NCI-H2171 treated with DMSO at 0.1 percent for 48 hours (cell line): ENCODE results near the gene OR2L3.
"Not testable (repeated sequence)": the region's sequence is repeated elsewhere in the genome, so short reads cannot be mapped to it uniquely, and the experiment has no call there.

Source experiments
- DNase-seq: peaks from one replicate; lab custom pipeline; 2025; lab: John Stamatoyannopoulos, UW

Gene OR2L3

GRCh38 chr1:248046536-248046935 is at the start of gene OR2L3:
TSS of gene OR2L3 (plus strand) at chr1:248046836. CDS start at chr1:248060682, 13,846 bp downstream.
- no peak for DNase-seq

DNA sequence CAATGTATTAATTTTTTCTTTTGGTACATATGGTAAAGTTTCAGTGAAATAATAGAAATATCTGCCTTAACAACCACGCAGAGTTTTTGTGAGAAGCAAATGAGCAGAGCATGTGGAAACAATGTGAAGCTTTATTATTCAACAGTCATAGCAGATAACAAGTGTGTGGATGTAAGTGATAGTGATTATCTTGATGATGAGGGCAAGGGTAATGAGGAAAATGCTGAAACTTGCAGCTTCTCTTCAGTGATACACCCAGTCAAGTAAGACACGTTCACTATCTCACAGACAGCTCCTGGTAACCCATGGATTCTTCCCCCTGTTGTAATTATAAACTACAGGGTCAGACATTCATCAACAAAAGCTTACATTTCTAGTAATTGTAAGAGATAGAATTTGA is 47.8 kb upstream of the OR2L3 start:
- no peak for DNase-seq

DNA sequence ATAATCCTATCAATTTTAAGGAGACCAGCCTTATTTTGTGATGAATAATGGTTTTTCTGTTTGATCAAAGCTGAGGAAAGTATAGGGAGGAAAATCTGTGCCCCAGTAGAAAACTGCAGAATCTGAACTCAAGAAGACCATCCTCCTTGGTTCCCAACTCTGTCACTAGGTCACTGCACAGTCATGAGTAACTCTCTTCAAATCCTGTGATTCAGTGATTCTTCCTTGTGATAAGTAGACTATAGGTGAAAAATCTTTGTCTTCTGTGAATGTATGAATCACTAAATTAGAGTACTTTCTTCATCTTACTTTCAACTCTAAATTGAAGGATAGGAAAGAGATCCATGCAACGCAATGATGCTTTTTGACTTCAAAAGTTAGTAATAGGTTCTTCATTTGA is 46.5 kb upstream of the OR2L3 start:
- no peak for DNase-seq

- DNase-seq = no peak
Observed at GRCh38 chr1:248007778-248008177, 38.9 kb upstream of the OR2L3 start.

DNA sequence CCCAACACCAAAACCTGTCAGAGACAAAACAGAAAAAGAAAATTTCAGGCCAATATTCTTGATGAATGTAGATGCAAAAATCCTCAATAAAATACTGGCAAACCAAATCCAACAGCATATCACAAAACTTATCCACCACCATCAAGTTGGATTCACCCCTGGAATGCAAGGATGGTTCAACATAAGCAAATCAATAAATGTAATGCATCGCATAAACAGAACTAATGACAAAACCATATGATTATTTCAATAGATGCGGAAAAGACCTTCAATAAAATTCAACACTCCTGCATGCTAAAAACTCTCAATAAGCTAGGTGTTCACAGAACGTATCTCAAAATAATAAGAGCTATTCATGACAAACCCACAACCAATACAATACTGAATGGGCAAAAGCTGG is 37.0 kb upstream of the OR2L3 start:
- no peak for DNase-seq

DNA sequence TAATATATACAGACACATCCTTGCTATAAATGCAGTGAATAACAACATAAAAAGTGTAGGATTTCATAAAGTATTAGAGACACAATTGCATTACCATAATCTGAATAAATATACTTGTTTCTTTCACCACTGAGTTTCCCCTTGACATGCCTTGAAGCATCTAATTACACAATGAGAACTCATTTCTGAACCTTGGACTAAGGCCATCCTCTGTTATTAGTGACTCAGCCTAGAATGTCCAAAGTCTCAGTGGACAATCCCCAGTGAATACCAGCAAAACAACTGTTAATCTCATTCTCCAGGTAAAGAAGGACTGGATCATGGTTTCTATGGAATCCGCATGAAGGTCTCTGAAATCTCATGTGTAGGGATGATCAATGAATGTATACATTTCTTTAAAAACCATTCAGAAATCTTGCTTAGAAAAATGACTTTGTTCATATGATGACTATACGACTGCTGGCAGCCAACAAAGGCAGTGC is 33.4 kb upstream of the OR2L3 start, which contains the start of gene OR2L5:
Gene OR2L5, plus strand, starts transcription at position 432 of the 482 bp plus-strand sequence. CDS start 8,288 bp downstream, outside the sequence.
- DNase-seq = no peak

GRCh38 chr1:248015803-248016202 is 30.8 kb upstream of the OR2L3 start:
- DNase-seq = no peak

DNA sequence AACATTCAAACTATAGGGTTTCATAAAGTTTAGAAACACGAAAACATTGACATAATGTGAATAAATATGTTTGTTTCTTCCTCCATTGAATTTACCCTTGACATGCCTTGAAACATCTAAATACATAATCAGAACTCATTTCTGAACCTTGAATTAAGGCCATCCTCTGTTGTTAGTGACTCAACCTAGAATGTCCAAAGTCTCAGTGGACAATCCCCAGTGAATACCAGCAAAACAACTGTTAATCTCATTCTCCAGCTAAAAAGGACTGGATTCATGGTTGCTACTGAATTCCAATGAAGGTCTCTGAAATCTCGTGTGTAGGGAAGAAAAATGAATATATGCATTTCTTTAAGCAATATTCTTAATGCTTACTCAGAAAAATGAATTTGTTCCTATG is 16.9 kb upstream of the OR2L3 start, which contains the start of gene OR2L2:
Gene OR2L2, plus strand, starts transcription at position 301 of the 400 bp plus-strand sequence. CDS start 8,198 bp downstream, outside the sequence.
- no peak for DNase-seq

DNA sequence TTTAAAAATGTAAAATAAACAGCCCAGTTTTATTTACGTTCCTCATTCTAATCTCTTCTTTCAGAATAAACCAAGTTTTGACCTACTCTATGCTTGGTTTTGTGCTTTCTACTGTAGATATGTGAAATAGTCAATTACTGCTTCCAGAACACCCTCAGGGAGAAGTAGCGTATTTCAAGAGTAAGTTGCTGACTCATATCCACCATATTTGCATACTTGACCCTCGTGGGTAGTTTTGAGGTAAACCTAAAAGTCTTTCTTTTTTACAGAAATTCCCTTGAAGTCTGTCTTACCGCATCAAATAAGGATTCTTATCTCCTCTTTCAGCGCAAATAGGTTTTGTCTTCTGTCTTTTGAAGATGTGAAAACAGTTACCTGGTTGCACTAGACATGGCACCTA is 1.4 kb upstream of the OR2L3 start:
- no peak for DNase-seq

DNA sequence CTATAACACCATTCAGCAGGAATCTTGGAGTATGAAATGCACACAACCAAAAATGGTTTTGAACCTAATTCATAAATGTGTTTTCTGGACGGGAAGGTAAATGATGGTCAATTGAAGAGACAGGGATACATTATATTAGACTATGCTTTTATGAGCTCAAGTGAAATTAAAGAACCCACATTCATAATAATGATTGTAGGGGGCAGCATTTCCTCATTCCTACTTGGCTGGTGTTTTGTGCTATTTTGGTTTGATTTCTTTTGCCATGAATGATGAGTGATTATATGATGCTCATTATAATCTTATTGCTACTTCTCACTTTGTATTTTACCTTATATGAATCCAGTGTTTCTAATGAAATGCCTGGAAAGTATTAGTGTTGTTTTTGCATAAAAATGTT is 372 bp downstream of the OR2L3 start:
- DNase-seq = no peak

GRCh38 chr1:248054671-248055070 is 8.0 kb downstream of the OR2L3 start:
- no peak for DNase-seq

GRCh38 chr1:248055261-248055660 is 8.6 kb downstream of the OR2L3 start:
- DNase-seq = no peak

GRCh38 chr1:248065071-248065470 is 18.4 kb downstream of the OR2L3 start:
- no peak for DNase-seq

DNA sequence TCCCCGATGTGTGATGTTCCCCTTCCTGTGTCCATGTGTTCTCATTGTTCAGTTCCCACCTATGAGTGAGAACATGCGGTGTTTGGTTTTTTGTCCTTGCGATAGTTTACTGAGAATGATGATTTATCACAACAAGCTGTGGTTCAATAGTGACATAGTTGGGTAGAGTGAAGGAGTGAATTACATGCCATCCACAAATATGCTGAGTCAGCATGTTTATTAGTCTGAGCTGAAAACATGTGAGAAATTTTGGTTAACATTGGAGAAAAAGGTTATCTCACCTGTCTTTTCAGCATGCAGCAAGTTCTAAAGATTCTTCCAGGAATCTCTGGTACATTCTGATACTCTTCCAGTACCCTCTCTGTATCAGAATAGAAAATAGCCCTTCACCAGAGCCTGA is 19.0 kb downstream of the OR2L3 start:
- no peak for DNase-seq

DNA sequence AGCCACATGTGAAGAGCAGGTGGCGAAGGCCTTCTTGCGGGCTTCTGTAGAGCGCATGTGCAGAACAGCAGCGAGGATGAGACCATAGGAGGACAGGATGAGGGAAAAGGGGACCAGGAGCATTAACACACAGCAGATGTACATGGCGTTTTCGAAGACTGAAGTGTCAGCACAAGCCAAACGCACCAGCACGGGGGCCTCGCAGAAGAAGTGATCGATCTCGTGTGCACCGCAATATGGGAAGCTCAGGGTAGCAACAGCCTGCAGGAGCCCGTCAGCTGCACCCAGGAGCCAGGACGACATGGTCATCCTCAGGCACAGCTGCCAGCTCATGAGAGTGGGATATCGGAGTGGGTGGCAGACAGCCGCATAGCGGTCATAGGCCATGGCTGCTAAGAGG is 37.2 kb downstream of the OR2L3 start:
- not testable (repeated sequence) for DNase-seq

GRCh38 chr1:248094884-248095283 is 48.2 kb downstream of the OR2L3 start, which contains the start of gene OR2L13:
TSS of gene OR2L13 (plus strand) at chr1:248095184. CDS start at chr1:248099376, 4,192 bp downstream.
- DNase-seq = no peak

GRCh38 chr1:248098529-248098928 is 51.9 kb downstream of the OR2L3 start:
- no peak for DNase-seq

- DNase-seq = no peak
Observed at GRCh38 chr1:248102847-248103246, 56.2 kb downstream of the OR2L3 start.

DNA sequence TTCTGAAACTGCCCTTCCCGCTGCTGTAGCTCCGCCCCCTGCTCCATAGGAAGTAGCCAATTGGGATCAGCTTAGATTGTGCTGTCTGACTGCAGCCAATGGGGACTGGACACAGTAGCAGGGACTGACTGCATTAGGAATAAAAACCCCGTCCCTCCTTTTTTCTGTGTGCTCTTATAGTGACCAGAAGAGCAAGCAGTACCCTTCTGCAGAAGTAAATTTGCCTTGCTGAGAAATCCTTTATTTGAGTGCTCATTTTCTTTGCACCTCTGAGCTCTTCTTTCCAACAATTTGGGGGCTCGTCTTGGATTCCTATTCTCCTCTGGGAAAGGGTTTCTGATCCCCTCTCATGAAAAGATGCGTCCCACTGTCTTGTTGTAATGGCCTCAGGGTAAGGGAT is 64.5 kb downstream of the OR2L3 start:
- DNase-seq = no peak
